PC-9 (cell line): ENCODE results near the gene DEFB114.

Experiments used
- EZH2 ChIP-seq: fragments of 200-600 bp; sonication (generic); IDR thresholded peaks from 2 replicates; pipeline ENCODE4 v1.8.0; 2017; ENCODE audit warnings: antibody characterized with exemption, low read depth
- TF ChIP-seq, protein P1 (sequence below): fragments of 200-600 bp; sonication (generic); conservative IDR thresholded peaks from 2 replicates; pipeline ENCODE4 v1.6.1; 2017; ENCODE audit warnings: mixed run types, antibody characterized with exemption, mild to moderate bottlenecking, moderate library complexity

DNA sequence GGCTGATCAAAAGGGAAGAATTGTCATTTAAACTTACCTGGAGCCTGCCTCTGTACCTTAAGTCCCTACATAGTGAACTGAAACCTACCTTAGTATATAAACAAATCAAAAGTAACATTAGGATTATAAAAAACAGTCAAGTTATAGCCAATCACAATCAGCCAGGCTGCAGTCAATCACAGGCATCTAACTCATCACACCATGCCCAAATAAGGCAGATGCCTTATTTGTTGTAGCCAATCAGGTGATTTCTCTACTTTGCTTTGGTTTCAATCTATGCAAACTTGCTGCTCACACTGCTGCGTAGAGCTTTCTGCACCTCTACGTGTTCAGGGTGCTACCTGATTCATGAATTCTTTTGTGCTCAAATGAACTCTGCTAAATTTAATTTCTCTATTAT is 23.8 kb upstream of the DEFB114 start:
- TF ChIP-seq, protein P1, sequence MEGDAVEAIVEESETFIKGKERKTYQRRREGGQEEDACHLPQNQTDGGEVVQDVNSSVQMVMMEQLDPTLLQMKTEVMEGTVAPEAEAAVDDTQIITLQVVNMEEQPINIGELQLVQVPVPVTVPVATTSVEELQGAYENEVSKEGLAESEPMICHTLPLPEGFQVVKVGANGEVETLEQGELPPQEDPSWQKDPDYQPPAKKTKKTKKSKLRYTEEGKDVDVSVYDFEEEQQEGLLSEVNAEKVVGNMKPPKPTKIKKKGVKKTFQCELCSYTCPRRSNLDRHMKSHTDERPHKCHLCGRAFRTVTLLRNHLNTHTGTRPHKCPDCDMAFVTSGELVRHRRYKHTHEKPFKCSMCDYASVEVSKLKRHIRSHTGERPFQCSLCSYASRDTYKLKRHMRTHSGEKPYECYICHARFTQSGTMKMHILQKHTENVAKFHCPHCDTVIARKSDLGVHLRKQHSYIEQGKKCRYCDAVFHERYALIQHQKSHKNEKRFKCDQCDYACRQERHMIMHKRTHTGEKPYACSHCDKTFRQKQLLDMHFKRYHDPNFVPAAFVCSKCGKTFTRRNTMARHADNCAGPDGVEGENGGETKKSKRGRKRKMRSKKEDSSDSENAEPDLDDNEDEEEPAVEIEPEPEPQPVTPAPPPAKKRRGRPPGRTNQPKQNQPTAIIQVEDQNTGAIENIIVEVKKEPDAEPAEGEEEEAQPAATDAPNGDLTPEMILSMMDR, result no peak
- TF ChIP-seq EZH2, result no peak
